ENCODE results near the gene MT1M. TPM values are rescaled to one million over a fixed set of nuclear protein-coding genes. Genes with fewer than 3 reads are reported as not detected.
"Not testable (repeated sequence)": the region's sequence is repeated elsewhere in the genome, so short reads cannot be mapped to it uniquely, and the experiment has no call there.

The MT1M gene
- total and polyA plus RNA-seq, 8 donors = 8.3 to 34.6 (median 14.6) TPM

- TF ChIP-seq, protein P1, sequence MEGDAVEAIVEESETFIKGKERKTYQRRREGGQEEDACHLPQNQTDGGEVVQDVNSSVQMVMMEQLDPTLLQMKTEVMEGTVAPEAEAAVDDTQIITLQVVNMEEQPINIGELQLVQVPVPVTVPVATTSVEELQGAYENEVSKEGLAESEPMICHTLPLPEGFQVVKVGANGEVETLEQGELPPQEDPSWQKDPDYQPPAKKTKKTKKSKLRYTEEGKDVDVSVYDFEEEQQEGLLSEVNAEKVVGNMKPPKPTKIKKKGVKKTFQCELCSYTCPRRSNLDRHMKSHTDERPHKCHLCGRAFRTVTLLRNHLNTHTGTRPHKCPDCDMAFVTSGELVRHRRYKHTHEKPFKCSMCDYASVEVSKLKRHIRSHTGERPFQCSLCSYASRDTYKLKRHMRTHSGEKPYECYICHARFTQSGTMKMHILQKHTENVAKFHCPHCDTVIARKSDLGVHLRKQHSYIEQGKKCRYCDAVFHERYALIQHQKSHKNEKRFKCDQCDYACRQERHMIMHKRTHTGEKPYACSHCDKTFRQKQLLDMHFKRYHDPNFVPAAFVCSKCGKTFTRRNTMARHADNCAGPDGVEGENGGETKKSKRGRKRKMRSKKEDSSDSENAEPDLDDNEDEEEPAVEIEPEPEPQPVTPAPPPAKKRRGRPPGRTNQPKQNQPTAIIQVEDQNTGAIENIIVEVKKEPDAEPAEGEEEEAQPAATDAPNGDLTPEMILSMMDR (IDR thresholded peaks at IDR 0.05) = no peak
- ATAC-seq (no peak), FAIRE-seq (no peak), DNase-seq (no peak)
- Histone ChIP-seq H3K27ac (no peak overlapping the region), H3K36me3 (no peaks in the 10 kb centered on the region), H3K9me3 (no peaks in the 10 kb centered on the region), H3K27me3 (no peaks in the 10 kb centered on the region), H3K4me3 (no peak overlapping the region), H3K4me1 (peaks cover 2 to 4% (median 3%) of the 10 kb centered on the region in 3 donors)
- WGBS, 2 donors = 86 to 96% methylated on average over 1 of the region's 1 CpG
- intact Hi-C loops (cut with DNase I) = no loop called here
These were observed 32.0 kb downstream of the MT1M start for GRCh38 chr16:56664506-56664905.

DNA sequence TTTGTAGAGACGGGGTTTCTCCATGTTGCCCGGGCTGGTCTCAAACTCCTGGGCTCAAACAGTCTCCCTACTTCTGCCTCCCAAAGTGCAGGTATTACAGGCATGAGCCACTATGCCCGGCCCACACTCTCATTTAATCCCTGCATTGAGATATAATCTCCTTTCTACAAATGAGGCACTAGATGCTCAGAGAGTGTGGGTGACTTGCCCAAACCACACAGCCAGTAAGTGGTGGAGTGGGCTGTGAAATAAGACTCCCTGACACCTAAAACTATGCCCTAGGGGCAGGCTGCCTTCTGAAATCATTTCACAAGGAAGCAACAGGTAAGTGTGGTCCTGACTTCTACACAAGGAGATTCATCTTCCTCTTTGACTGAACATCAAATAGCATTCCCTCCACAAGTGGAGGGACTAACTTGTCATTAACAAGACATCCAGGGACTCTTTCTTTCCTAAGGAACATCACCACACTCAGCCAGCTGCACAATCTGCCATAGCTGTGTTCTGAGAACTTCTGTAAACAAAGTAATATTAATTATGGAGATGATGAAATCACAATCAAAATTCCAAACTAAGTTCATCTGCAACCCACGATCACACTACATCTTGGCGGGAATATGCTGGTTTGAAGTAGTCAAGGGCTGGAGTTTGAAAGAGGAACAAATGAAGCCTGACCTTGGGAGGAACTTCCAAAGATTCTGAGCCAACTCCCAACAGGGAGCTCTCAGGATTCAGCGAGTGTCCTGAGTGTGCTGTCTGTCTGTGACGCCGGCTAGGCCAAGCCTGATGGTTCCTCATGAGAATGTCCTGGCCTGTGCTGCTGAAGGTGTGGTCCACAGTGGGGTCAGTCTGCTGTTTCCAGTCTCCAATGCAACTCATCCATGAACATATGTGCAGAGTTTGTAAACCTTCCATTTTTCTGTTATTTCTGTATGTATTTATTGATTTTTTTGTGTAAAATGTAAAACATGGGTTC lies 33.1 kb downstream of the MT1M start:
- FAIRE-seq; H3K4me3 ChIP-seq; H3K4me1 ChIP-seq; H3K9me3 ChIP-seq; DNase-seq; ATAC-seq; H3K36me3 ChIP-seq; H3K27me3 ChIP-seq; intact Hi-C loops (cut with DNase I); H3K27ac ChIP-seq: not testable (repeated sequence)
- 42 to 45% methylated on average over 8 of the region's 8 CpGs for whole genome bisulfite sequencing, 2 donors

DNA sequence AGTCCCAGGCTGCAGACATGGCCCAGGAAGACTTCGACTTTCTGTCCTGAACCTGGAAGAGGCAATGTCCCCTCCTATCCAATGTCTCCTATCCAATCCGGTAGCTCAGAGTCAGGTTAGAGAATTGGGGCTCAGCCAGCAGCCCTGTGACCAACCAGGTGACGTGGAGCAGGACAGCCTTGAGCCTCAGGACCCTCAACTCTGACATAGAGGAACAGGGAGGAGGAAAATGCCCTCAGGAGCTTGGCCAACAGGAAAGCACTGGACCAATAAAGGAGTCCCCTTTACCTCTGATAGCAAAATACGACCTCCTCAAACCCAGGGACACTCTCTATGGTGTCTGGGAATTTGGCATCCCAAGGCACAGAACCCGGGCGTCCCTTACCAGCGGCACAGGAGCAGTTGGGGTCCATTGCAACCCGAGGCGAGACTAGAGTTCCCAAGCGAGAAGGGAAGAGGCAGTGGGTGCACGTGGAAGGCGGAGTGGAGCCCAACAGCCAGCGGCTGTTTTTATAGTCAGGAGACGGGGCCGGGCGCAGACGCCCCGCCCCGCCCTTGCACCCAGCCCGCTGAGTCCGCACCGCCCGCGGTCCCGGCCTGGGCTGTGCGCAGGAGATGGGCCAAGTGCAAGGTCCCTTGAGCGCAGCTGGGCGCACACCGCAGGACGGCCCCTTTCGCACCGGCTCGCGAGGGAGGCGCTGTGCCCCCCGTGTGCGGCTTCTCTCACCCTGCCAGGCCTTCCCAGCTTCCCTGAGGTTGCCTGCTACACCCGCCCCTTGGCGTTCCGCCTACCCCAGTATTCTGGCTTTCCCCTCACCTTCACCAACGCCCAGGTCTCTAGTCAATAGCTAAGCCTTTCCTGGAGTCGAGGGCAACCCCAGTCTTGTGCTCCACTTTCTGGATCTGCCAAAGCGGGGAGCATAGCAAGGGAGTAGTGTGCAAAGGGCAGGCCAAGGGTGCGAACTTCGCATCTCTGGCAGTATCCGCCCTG lies 35.4 kb downstream of the MT1M start, which contains the start of gene MT1G:
Gene MT1G, minus strand, starts transcription at position 485 of the 991 bp plus-strand sequence. Its CDS starts 72 bp downstream, at position 413.
- Histone ChIP-seq H3K9me3 (no peaks in the 10 kb centered on the region), H3K4me1 (peaks cover 0 to 4% (median 2%) of the 10 kb centered on the region in 3 donors), H3K27ac (peak within 1 kb of the TSS; percentile 47 to 77 (median 63)), H3K36me3 (no peaks in the 10 kb centered on the region), H3K27me3 (no peaks in the 10 kb centered on the region), H3K4me3 (peak within 1 kb of the TSS; percentile 5 to 44 (median 23))
- intact Hi-C loops (cut with DNase I) = no loop called here
- 10 to 11% methylated on average over 44 to 46 of the region's 46 CpGs for WGBS, 2 donors
- TF ChIP-seq, protein P1 (IDR thresholded peaks at IDR 0.05) = no peak
- FAIRE-seq (no peak), ATAC-seq (peak; percentile 77 to 92 (median 90)), DNase-seq (peak; percentile 84 to 94 (median 92))

DNA sequence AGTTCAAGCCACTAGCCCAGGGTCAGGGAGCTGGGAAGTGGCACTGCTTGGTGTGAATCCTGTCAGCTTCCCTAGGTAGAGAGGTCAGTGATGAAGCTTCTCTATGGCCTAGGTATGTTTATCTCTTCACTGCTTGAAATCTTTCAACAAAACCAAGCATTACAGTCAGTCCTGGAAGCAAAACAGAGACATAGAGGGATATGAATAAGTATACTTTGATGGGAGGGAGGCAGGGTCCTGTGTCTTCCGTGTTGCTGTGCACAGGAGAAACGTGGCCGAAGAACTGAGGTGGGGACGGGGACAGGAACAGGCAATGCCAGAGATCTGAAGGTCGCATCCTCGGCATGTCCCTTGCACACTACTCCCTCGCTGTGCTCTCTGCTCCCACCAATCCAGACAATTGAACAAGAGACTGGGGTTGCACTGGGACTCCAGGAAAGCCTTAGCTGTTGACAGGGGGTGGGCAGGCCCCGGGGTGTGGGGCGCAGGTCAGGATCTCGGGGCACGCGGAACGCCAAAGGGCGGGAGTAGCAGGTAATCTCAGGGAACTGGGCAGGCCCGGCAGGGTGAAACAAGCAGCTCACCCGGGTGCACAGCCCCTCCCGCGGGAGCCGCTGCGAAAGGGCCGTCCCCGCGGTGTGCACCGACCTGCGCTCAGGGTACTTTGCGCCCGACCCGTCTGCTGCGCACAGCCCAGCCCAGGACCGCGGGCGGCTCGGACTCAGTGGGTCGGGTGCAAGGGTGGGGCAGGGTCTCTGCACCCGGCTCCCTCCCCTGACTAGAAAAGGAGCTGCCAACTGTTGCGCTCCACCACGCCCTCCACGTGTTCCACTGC lies 36.8 kb downstream of the MT1M start, which contains the start of gene MT1H:
Gene MT1H, plus strand, starts transcription at position 810 of the 835 bp plus-strand sequence. CDS start 71 bp downstream, outside the sequence.
- Histone ChIP-seq H3K27ac (peak within 1 kb of the TSS in 3 of 4 donors; percentile 22 to 77 (median 68)), H3K4me1 (peaks cover 0 to 4% (median 2%) of the 10 kb centered on the region in 3 donors), H3K36me3 (no peaks in the 10 kb centered on the region), H3K9me3 (no peaks in the 10 kb centered on the region), H3K4me3 (peak within 1 kb of the TSS in 3 of 4 donors; percentile 8 to 37 (median 25)), H3K27me3 (no peaks in the 10 kb centered on the region)
- no peak for FAIRE-seq
- DNase-seq = peak in 5 of 6 donors; percentile 60 to 90 (median 79)
- ATAC-seq = peak; percentile 44 to 73 (median 50)
- intact Hi-C loops (cut with DNase I) = no loop called here
- WGBS, 2 donors = 17 to 28% methylated on average over 36 to 38 of the region's 38 CpGs
- TF ChIP-seq, protein P1 (IDR thresholded peaks at IDR 0.05) = no peak
